Suprapubic skin (tissue), 4 donors: Measurements from ENCODE around the gene TPCN1. TPM values are rescaled to one million over a fixed set of nuclear protein-coding genes. Genes with fewer than 3 reads are reported as not detected.
A peak's percentile ranks its signal among the peaks of the same experiment; 100 is the strongest.

Experiments used
- DNase-seq, 2 donors: peaks; one replicate each; pipeline ENCODE4 v3.0.0-alpha.2; 2019; ENCODE audit warnings: low spot score in 2 of 2
- H3K27ac ChIP-seq: fragments of 200-600 bp; sonication (generic); one replicate; pipeline ENCODE4 v1.5.1; 2019
- H3K27me3 ChIP-seq: fragments of 200-600 bp; sonication (generic); one replicate; pipeline ENCODE4 v1.5.1; 2019
- H3K36me3 ChIP-seq: fragments of 200-600 bp; sonication (generic); one replicate; pipeline ENCODE4 v1.5.1; 2019
- H3K4me1 ChIP-seq: fragments of 200-600 bp; sonication (generic); one replicate; pipeline ENCODE4 v1.5.1; 2019
- H3K4me3 ChIP-seq: fragments of 200-600 bp; sonication (generic); one replicate; pipeline ENCODE4 v1.5.1; 2019; ENCODE audit warnings: mild to moderate bottlenecking
- H3K9me3 ChIP-seq: fragments of 200-600 bp; sonication (generic); one replicate; pipeline ENCODE4 v1.5.1; 2019
- CTCF ChIP-seq, 2 donors: fragments of 200-600 bp in 1 of 2; fragments of 450-650 bp in 1 of 2; sonication (generic) in 1 of 2; IDR thresholded peaks; one replicate each; pipeline ENCODE4 v1.5.1; 2016 to 2019; ENCODE audit warnings: antibody characterized with exemption in 2 of 2, mild to moderate bottlenecking in 1 of 2, moderate library complexity in 1 of 2
- EP300 ChIP-seq: sonication (generic); formaldehyde crosslinking; IDR thresholded peaks from one replicate; pipeline ENCODE4 v1.6.1; 2017; ENCODE audit warnings: antibody characterized with exemption
- POLR2A ChIP-seq, 2 donors: fragments of 450-650 bp; IDR thresholded peaks; one replicate each; pipeline ENCODE4 v1.6.1; 2017; ENCODE audit warnings: antibody characterized with exemption in 2 of 2, mild to moderate bottlenecking in 2 of 2, moderate library complexity in 2 of 2
- POLR2AphosphoS5 ChIP-seq, 3 donors: sonication (generic); formaldehyde crosslinking; IDR thresholded peaks; one replicate each; pipeline ENCODE4 v1.6.1; 2017; ENCODE audit warnings: antibody characterized with exemption in 3 of 3
- WGBS: methylation state at CpG from one replicate; pipeline ENCODE4 v1.1.5; 2018; 5-methylcytosine and 5-hydroxymethylcytosine counted together
- total RNA-seq, 4 donors: library from RNA; depleted of rRNA; stranded (reverse); fragments of >200 nt; gene quantifications; one replicate each; pipeline ENCODE4 v1.1.0, GENCODE V29; 2016

The TPCN1 gene
- total RNA-seq, 4 donors from 2014 or later, result 15.5 to 74.1 (median 35.6) TPM

GRCh38 chr12:113271853-113272561 is 50.7 kb downstream of the TPCN1 start:
- Histone ChIP-seq H3K27ac (peak overlapping the region; percentile 81), H3K4me1 (peaks cover 26% of the 10 kb centered on the region), H3K27me3 (no peaks in the 10 kb centered on the region), H3K9me3 (no peaks in the 10 kb centered on the region), H3K36me3 (peaks cover 64% of the 10 kb centered on the region), H3K4me3 (no peak overlapping the region)
- TF ChIP-seq CTCF (IDR thresholded peaks at IDR 0.05) (no peak), EP300 (no peak), POLR2A (IDR thresholded peaks at IDR 0.05) (no peak), POLR2AphosphoS5 (IDR thresholded peaks at IDR 0.05) (peak in 2 of 3 donors; percentile 39 to 44)
- DNase-seq, result peak; percentile 91 to 92
- 51% methylated on average over 10 of the region's 12 CpGs for WGBS

- peak in 1 of 2 donors; percentile 48 for DNase-seq
- H3K27ac ChIP-seq, result peak overlapping the region; percentile 81
- peaks cover 68% of the 10 kb centered on the region for H3K36me3 ChIP-seq
- no peaks in the 10 kb centered on the region for H3K9me3 ChIP-seq
- TF ChIP-seq POLR2A (IDR thresholded peaks at IDR 0.05) (no peak), POLR2AphosphoS5 (IDR thresholded peaks at IDR 0.05) (no peak), CTCF (IDR thresholded peaks at IDR 0.05) (no peak), EP300 (no peak)
- H3K4me3 ChIP-seq, result no peak overlapping the region
- H3K4me1 ChIP-seq, result peaks cover 26% of the 10 kb centered on the region
- WGBS, result 85% methylated on average over 12 of the region's 13 CpGs
- no peaks in the 10 kb centered on the region for H3K27me3 ChIP-seq
Measured at GRCh38 chr12:113273053-113273725, 51.9 kb downstream of the TPCN1 start.

- Histone ChIP-seq H3K27me3 (no peaks in the 10 kb centered on the region), H3K27ac (no peak overlapping the region), H3K4me1 (peaks cover 26% of the 10 kb centered on the region), H3K36me3 (peaks cover 64% of the 10 kb centered on the region), H3K9me3 (no peaks in the 10 kb centered on the region), H3K4me3 (no peak overlapping the region)
- WGBS, result 96% methylated on average over 7 of the region's 8 CpGs
- DNase-seq, result peak in 1 of 2 donors; percentile 9
- no peak for TF ChIP-seq CTCF (IDR thresholded peaks at IDR 0.05)
- TF ChIP-seq POLR2AphosphoS5 (IDR thresholded peaks at IDR 0.05), result no peak
- no peak for TF ChIP-seq POLR2A (IDR thresholded peaks at IDR 0.05)
- TF ChIP-seq EP300, result no peak
Measured at GRCh38 chr12:113274848-113275247, 53.6 kb downstream of the TPCN1 start.

- Histone ChIP-seq H3K4me1 (peaks cover 22% of the 10 kb centered on the region), H3K36me3 (peaks cover 69% of the 10 kb centered on the region), H3K27me3 (no peaks in the 10 kb centered on the region), H3K4me3 (no peak overlapping the region), H3K27ac (no peak overlapping the region), H3K9me3 (no peaks in the 10 kb centered on the region)
- TF ChIP-seq POLR2A (IDR thresholded peaks at IDR 0.05), result no peak
- TF ChIP-seq EP300, result no peak
- TF ChIP-seq POLR2AphosphoS5 (IDR thresholded peaks at IDR 0.05), result no peak
- TF ChIP-seq CTCF (IDR thresholded peaks at IDR 0.05), result no peak
- DNase-seq, result peak in 1 of 2 donors; percentile 20
- 79% methylated on average over 8 of the region's 8 CpGs for WGBS
Measured at GRCh38 chr12:113276306-113276705, 55.0 kb downstream of the TPCN1 start.

GRCh38 chr12:113276946-113277500 is 55.8 kb downstream of the TPCN1 start:
- peak in 1 of 2 donors; percentile 43 for DNase-seq
- 87% methylated on average over 8 of the region's 10 CpGs for WGBS
- peaks cover 15% of the 10 kb centered on the region for H3K4me1 ChIP-seq

More at GRCh38 chr12:113276946-113277500, 55.8 kb downstream of the TPCN1 start:
- no peak overlapping the region for H3K4me3 ChIP-seq
- TF ChIP-seq POLR2AphosphoS5 (IDR thresholded peaks at IDR 0.05) (no peak), POLR2A (IDR thresholded peaks at IDR 0.05) (no peak), EP300 (no peak), CTCF (IDR thresholded peaks at IDR 0.05) (no peak)
- H3K36me3 ChIP-seq, result peaks cover 69% of the 10 kb centered on the region
- H3K9me3 ChIP-seq, result no peaks in the 10 kb centered on the region
- H3K27me3 ChIP-seq, result no peaks in the 10 kb centered on the region
- no peak overlapping the region for H3K27ac ChIP-seq
